Amygdala (tissue), 56 donors: Measurements from ENCODE around the gene IQUB.
"Not testable (repeated sequence)": the region's sequence is repeated elsewhere in the genome, so short reads cannot be mapped to it uniquely, and the experiment has no call there.

Experiments
- DNase-seq, 56 donors: peaks; one replicate each; lab custom pipeline; 2025; lab: John Stamatoyannopoulos, UW

The IQUB gene

DNA sequence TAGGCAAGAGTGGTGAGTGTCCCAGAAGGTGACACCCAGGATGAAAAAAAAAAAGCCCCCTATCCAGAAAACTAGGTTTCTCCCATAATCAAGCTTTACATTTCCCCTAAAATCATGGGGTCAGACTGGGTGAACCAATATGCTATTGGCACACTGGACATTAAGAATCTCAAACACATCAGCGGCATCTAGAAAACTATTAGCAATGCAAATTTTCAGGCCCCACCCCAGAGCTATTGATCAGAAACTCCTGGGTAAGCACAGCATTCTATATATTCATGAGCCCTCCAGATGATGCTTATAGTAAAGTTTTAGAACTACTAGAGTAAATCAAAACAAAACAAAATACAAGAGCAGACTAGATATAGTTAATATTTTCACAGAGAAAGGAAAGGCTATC, 36.4 kb downstream of the IQUB start:
- DNase-seq: no peak

DNA sequence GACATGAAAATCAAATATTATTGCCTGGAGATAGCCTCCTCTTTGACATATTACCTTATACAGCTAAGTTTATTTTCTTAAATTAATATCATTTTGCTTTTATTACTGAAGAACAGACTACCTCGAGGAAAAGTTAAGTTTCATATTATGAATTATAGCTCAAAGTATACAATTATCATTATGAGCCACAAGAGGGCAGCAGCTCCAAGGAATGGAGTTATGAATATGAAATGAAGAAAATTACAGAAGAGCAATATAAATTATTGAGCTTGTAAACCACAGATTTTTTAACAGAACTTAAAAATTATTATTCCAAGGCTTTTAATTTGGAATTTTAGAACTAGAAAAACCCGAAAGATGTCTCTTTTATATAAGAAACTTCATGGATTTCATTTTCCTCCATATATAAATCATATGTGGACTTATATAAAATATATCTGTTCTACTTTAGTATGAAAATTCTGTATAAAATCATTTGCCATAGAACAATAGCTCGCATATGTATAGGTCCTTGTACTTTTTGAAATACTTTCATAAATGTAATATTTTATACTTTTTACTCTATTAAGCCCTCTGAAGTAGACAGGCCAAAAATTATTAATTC, 40.1 kb downstream of the IQUB start:
- peak in 3 of 56 donors; percentile 2 to 37 (median 8) for DNase-seq

DNA sequence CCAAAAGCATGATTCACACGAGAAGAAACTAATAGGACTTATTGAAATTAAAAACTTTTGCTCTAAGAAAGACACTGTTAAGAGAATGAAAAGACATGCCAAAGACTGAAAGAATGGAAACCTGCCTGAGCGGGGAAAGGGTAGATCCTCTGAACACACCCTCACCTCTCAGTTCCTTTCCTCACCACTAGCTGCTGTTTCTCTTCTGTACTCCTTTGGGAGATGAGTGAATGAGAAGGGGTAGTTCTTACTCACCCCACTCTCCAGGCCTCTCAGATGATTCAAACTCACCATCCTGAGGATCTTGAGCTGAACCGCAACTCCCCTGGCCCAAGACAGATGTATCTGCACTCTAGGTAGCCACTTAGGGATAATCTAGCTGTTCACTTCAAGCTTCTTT, 41.9 kb downstream of the IQUB start:
- no peak for DNase-seq

DNA sequence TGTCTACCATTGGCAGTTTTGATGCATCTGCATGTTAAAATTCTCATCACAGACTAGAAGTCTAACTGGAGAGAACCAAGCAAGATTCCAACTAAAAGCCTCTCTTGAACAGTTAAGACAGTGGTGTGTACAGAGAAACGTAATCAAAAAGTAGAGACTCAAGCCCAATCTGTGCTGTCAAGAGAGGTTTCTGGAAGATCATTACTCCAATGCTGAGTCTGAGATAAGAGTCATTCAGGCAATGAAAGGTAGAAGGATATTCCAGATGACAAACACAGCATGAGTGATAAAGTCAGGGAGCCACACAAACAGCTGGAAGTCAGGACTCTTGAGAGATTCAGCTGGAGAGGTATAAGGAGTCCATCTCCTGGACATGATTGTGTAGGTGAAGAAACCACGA, 48.7 kb downstream of the IQUB start:
- no peak for DNase-seq

DNA sequence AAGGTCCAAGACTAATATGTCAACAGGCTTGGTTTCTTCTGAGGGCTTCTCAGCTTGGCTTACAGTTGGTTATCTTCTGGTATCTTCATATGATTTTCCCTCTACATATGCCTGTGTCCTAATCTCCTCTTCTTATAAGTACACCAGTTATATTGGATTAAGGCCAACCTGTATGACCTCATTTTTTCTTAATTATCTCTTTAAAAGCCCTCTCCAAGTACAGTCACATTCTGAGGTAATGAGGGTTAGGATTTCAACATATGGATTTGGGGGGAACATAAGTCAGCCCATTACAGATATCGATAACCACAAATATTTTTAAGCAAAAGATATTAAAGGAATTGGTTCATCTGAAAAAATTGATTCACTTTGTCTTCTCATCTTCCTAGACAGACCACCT, 49.2 kb downstream of the IQUB start:
- DNase-seq: no peak

DNA sequence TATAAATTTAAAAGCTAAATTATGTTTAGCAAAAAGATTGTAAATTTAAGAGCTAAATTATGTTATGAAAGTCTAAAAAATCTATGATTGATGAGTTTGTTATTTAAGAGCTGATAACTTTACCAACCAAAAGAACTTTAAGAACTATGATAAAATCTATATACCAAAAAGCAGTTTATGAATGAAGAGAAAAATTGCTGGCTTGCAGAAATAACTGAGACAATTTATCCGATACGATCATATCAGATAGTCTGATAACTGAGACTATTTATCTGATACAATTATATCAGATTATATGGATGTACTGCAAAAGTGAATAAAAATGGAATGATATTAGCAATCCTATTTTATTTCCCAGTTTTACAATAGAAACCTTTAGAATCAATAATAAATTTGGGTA, 50.2 kb downstream of the IQUB start:
- no peak for DNase-seq

DNA sequence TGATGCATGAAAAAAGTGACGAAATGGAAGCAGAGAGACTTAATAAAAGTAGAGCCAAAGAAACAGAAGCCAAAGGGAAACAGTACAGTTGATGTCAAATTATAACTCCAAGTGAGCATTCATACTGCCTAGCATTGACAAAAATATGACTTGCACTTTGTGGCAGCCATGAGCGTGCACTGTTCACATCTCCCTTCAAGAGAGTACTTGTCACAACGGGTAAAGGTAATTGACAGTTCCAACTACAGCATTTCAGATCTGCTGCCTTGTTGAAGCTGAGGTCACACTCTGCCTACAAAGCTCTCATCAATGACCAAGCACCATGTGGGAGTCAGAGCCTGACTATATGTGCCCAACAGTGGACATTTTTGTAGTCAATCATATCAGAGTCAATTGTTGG, 54.3 kb downstream of the IQUB start:
- DNase-seq: no peak

DNA sequence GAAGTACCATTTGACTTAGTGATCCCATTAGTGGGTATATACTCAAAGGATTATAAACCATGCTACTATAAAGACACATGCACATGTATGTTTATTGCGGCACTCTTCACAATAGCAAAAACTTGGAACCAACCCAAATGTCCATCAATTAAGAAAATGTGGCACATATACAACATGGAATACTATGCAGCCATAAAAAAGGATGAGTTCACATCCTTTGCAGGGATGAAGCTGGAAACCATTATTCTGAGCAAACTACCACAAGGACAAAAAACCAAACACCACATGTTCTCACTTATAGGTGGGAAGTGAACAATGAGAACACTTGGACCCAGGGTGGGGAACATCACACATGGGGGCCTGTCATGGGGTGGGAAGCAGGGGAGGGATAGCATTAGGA, 56.3 kb downstream of the IQUB start:
- DNase-seq: not testable (repeated sequence)

DNA sequence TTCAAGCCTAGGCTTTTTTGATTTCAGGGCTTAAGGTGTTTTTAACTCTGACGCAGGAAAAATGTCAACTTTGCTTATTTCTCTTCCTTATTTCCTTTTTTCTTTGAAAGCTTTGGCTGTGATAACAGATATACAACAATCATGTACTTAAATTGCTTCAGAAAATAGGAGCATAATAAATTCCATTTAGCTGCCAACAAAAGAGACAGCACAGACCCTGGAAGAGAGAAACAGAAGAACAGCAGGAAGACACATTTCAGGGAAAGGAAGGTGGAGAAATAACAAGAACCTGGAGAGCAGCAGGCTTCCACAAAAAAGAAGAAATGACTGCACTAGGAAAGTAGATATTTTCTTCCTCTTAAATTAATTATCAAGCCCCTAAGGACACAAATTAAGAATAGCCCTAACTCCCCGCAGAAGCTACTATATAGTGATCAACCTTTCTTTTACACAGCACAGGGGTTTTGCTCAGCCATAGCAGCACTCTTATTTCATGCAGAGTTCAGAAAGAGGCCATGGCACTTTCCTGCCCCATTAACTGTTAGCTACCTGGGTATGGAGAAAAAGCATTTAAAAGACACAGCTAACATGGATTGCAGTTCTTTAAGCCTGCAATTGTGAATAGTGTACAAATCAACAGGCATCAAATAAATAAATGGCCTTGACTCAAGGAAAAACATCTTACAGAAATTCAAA, 61.5 kb downstream of the IQUB start:
- DNase-seq: no peak

DNA sequence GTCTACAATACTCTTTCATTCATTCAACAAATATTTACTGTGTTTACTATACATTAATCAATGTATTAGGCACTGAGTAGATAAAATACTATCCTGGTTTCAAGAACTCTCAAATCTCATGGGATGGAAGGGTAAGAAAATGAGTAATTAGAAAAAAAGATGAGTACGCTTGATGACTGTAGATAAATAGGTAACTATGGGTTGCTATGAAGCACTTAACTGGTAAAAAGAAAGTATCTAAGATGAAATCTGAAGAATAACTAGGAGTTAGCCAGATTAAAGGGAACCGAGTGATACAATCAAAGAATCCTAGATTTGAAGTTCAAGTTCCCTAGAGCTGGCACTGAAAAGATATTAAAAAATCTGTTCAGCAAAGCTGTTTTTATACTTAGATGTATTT, 62.1 kb downstream of the IQUB start:
- DNase-seq: no peak

DNA sequence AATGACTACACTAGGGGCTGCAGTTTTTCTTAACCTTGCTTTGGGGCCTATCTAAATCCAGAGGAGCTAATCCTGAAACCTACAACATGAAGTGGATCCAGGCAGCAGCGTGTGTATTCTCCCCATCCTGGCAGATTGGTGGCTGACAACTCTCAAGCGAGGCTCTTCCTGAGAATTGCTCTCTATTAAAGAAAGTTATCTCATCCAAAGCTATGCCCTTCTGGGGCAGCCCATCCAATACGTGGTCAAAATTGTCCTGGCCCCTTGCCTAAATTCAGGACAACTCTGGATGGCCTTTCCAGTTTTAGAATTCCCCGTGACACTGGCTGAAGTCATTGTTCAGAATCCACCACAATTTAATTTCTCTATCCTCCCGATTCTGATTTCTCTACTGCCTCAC, 66.1 kb downstream of the IQUB start:
- no peak for DNase-seq

DNA sequence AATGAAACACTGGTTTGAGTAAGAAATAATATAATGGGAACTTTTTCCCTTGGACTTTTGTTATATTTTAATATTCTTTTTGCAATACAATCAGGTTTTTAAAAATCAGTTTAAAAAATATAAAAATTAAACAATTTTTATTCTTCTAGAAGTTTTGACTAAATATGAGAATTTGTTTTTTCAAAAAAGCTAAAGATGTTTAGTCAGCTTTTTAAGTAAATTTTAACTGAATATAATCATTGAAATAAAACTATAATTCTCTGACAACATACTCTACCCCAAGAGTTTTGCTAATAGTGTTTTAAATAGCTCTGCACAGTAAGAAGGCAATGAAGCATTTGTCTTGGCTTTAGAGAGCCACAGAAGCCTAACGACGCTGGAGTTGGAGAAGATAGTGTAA, 70.5 kb downstream of the IQUB start:
- DNase-seq: no peak

DNA sequence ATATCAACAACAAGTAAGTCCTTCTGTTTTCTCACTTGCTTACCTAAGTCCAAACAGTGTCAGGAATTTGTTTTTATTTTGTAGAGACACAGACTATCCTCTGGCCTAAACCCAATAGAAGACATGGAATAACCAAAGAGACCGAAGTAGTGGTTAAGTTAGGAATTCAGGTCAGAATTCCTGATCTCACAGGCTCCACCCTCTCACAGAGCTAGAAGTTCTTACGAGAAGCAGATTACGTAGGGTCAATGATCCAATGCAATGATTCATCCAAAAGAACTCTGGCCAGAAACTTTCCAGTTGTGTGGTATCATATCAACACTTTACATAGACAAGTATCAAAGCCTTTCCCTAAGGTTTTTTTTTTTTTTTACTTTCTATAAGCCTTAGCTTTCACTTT, 73.8 kb downstream of the IQUB start:
- DNase-seq: no peak

DNA sequence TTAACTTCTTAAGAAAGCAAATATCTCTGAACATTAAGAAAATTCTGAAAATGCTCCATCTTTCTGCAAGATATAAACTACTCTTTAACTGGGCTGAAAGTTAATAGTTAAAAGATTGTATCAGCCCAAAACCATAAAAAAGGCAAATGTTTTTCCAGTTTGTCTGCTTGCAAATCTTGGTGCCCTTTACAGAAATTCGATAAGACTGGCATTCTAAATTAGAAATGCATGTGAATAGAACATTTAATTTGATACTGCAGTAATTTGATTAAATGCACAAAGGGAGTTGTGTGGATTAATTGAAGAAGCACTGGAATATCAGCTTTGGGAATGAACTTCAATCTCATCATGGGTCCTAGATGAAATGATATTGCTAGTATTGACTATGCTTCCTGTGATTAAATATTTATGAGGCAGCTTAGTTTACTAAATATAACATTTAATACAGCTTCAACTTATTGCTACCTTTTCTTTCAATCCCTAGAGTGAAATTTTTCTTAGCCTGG, 78.4 kb downstream of the IQUB start:
- no peak for DNase-seq

DNA sequence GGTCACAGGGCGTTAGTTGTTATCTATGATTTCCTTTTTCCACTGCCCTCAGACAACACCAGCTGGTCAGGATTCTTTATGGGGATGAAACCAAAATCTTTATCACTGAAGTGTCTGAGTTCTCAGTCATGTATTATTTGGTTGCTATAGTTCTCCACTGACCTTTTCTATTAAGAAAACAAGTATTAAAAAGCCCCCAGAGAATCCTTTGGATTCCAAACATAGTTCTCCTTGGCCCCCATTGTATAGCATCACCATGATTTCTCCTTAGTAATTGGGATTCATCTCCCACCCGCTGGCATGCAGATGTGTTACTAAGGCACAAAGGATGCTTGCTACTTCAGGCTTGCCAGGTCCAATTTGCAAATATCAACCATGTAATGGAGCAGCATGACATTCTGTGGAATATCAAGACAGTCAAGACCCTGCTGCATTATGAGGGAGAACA, 94.3 kb downstream of the IQUB start:
- DNase-seq: no peak

DNA sequence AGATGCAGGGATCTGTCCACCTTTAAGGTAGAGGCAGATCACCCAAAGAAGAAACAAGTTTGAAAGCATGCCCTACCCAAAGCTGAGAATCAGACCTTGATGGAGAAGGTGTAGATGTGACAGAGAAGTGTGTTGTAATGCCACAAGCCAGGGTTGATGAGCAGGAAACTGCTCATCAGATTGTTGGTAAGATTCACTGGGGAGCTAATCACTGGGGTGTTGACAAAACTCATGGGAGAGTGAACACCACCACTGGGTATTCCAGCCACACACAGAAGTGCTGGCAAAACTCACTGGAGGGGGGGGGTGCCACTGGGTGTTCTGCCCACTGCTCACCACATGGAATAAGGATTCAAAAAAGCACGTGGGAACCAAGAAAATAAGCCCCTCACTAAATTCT, 95.2 kb downstream of the IQUB start:
- DNase-seq: no peak

DNA sequence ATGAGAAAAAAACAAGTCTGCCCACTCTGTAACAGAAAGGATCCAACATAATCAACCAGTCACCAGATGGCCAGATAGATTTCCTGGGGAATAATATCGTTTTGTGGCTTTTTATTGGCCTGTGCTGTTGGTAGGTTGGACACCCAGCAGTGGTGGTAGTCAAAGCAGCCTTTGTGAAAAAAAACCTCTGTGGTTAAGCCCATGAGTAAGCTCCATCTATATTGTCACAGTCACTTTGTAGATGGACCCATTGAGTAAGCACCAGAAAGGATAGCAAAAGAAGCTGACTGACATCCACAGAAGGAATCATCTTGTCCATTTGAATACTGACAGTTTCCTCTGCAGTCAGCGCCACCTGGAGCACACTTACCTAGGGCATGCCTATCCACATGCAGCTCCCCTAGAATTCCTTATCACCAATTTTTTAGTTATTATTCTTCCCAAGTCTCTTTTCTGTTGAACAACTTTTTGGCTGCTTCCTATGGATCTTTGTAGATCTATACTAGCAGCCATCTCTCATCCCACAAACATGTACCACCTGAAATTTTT, 96.9 kb downstream of the IQUB start:
- DNase-seq: no peak

DNA sequence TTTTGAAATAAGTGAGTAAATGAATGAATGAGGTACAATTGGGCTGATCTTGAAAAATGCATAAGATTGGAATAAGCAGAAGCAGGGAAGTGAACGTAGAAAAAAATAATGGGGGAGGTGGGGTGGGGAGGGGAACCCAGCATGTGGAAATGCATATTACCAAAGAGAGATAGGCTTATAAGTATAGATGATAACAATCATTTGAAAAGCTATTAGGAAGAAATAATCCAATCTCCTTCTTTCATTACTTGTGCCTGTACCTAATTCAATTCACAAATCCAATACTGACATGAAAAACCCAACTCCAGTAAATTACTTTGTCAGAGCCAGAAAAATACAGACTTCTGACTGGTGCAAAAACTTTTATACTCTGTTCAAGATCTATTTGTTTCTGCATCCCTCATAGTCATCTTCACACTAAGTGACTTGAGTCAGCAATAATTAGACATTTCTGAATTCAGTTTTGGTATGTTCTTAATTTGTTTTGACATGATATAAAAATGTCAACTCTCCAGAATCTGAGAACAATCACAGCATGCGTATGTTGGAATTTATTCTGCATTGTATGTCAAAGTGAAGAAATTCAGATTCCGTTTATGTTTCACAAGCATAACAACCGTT, 99.2 kb downstream of the IQUB start:
- DNase-seq: no peak

DNA sequence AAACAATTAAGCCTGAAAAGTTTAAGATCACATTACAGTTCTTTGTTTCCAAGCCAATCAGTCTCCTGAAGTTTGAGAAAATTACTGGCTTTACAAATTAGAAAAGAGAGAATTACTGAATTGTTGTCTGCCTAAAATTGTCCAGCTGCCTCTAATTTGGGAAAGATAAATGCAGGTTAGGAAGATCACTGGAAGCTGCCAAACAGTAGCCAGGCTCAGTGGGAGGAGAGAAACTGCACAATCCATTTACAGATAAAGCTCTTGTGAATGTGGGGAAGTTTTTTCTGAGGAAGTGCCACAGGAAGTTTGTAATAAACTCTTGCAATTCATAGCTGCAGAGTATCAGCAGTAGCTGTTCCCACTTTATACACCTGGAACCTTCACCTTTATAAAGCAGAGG, 100.7 kb downstream of the IQUB start:
- no peak for DNase-seq

DNA sequence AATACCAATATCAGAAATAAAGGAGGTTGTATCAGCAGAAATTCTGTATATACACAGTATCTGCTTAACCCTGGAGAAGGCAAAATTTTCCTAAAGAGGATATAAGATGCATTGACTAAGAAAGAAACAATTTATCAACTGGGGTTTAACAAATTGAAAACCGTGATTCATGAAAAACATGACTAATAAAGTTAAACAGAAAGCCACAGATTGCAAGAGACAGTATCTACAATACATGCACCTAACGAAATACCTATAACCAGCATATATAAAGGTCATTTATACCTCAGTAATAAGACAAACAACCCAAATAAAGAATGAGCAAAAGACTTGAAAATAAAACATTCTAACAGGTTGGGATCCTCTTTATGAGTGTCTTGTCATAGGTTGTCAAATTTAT, 101.8 kb downstream of the IQUB start:
- no peak for DNase-seq

DNA sequence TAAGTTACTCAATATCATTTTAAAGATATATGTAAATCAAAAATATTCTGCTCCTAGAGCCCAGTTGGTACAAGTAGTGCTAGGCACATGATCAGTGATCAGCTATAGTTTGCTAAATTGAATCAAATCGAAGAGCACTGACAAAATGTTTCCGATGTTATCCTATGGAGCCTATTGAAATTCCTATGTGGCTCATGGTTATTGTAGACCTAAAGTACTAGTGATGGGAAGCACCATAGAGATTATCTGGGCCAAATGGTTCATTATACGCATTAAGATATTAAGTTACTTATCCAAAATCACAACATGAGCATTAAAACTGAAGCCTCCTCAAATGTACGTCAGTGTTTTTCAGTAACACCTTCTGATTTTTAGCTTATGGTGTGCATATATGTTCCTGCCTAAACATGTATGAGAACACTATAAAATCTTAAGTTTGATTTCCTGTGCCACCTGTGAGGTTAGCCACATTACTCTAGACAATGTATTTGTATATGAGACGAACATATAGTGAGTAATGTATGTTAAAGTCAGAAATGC, 103.2 kb downstream of the IQUB start:
- no peak for DNase-seq
